GM18526 (cell line): ENCODE measurements around the gene RUFY3.

Experiments used
- POLR2A ChIP-seq: IDR thresholded peaks from 3 replicates; pipeline ENCODE4 v1.6.1; 2011; ENCODE audit not compliant: insufficient read length; ENCODE audit errors: extremely low read depth

The RUFY3 gene

GRCh38 chr4:70815370-70815769, 93.6 kb downstream of the RUFY3 start:
- no peak for TF ChIP-seq POLR2A

GRCh38 chr4:70816894-70817293, 95.1 kb downstream of the RUFY3 start:
- TF ChIP-seq POLR2A: no peak

- TF ChIP-seq POLR2A: no peak
Measured at GRCh38 chr4:70818173-70818855, 96.5 kb downstream of the RUFY3 start.

- no peak for TF ChIP-seq POLR2A
Measured at GRCh38 chr4:70818921-70819320, 97.2 kb downstream of the RUFY3 start.

GRCh38 chr4:70829015-70829414, 107.3 kb downstream of the RUFY3 start:
- no peak for TF ChIP-seq POLR2A

GRCh38 chr4:70829492-70829891, 107.7 kb downstream of the RUFY3 start:
- TF ChIP-seq POLR2A: no peak

GRCh38 chr4:70830054-70830453, 108.3 kb downstream of the RUFY3 start:
- TF ChIP-seq POLR2A: no peak

GRCh38 chr4:70831293-70831692, 109.5 kb downstream of the RUFY3 start:
- TF ChIP-seq POLR2A: no peak

- TF ChIP-seq POLR2A: no peak
Measured at GRCh38 chr4:70833675-70834074, 111.9 kb downstream of the RUFY3 start.

GRCh38 chr4:70836081-70836480, 114.3 kb downstream of the RUFY3 start:
- TF ChIP-seq POLR2A: no peak

- TF ChIP-seq POLR2A: no peak
Measured at GRCh38 chr4:70838204-70838603, 116.4 kb downstream of the RUFY3 start.

GRCh38 chr4:70838666-70839588, 117.2 kb downstream of the RUFY3 start:
- no peak for TF ChIP-seq POLR2A

- TF ChIP-seq POLR2A: peak; percentile 78
Measured at GRCh38 chr4:70839589-70840093, 117.9 kb downstream of the RUFY3 start, which contains the start of gene GRSF1. Gene GRSF1, minus strand, starts transcription at chr4:70839890. Its CDS starts 63 bp downstream, at chr4:70839827.

GRCh38 chr4:70841211-70841610, 119.4 kb downstream of the RUFY3 start:
- TF ChIP-seq POLR2A: no peak

GRCh38 chr4:70841951-70842350, 120.2 kb downstream of the RUFY3 start:
- TF ChIP-seq POLR2A: no peak
